Mesenchymal stem cell (in vitro differentiated cells and primary cell): ENCODE data around the gene CANT1.
A peak's percentile ranks its signal among the peaks of the same experiment; 100 is the strongest.

Experiments used
- DNase-seq: peaks from one replicate; pipeline ENCODE4 v3.0.0-alpha.2; 2013
- H2AFZ ChIP-seq: one replicate; pipeline ENCODE4 v1.6.1; 2013; ENCODE audit warnings: low read depth, mild to moderate bottlenecking, control low read depth, inconsistent platforms, low read length, moderate library complexity
- H2AK5ac ChIP-seq: 2 replicates; pipeline ENCODE4 v1.6.1; 2013; ENCODE audit warnings: low read length, moderate library complexity, mild to moderate bottlenecking, inconsistent platforms; ENCODE audit not compliant: severe bottlenecking
- H2BK120ac ChIP-seq: one replicate; pipeline ENCODE4 v1.6.1; 2013; ENCODE audit warnings: low read depth, mild to moderate bottlenecking, inconsistent platforms, low read length, moderate library complexity
- H2BK12ac ChIP-seq, 2 experiments: one replicate each; pipeline ENCODE4 v1.6.1; 2013; ENCODE audit warnings: inconsistent platforms in 2 of 2, low read length in 2 of 2, mild to moderate bottlenecking in 2 of 2, moderate library complexity in 2 of 2, control low read depth in 1 of 2
- H2BK15ac ChIP-seq: one replicate; pipeline ENCODE4 v1.6.1; 2013; ENCODE audit warnings: mild to moderate bottlenecking, low read depth, inconsistent platforms; ENCODE audit not compliant: poor library complexity, severe bottlenecking
- H2BK5ac ChIP-seq: 2 replicates; pipeline ENCODE4 v1.6.1; 2013; ENCODE audit warnings: low read depth, mild to moderate bottlenecking, low read length, control low read depth, inconsistent platforms; ENCODE audit not compliant: poor library complexity, severe bottlenecking
- H3K14ac ChIP-seq, 2 experiments: one replicate each; pipeline ENCODE4 v1.6.1; 2013; ENCODE audit warnings: inconsistent platforms in 2 of 2, low read length in 2 of 2, control low read depth in 1 of 2, mild to moderate bottlenecking in 1 of 2, moderate library complexity in 1 of 2
- H3K18ac ChIP-seq, 2 experiments: one replicate each; pipeline ENCODE4 v1.6.1; 2013; ENCODE audit warnings: inconsistent platforms in 2 of 2, low read length in 2 of 2, control low read depth in 1 of 2, low read depth in 1 of 2, mild to moderate bottlenecking in 1 of 2
- H3K23ac ChIP-seq, 2 experiments: one replicate each; pipeline ENCODE4 v1.6.1; 2013; ENCODE audit warnings: inconsistent platforms in 2 of 2, low read length in 2 of 2, mild to moderate bottlenecking in 2 of 2, moderate library complexity in 2 of 2, control low read depth in 1 of 2
- H3K27ac ChIP-seq: 2 replicates; pipeline ENCODE4 v1.5.1; 2013; ENCODE audit warnings: mild to moderate bottlenecking, moderate library complexity, low read length, control low read depth, inconsistent platforms; ENCODE audit not compliant: poor library complexity, severe bottlenecking
- H3K27me3 ChIP-seq, 2 experiments: 2 replicates each; pipeline versions ENCODE4 v1.6.1 to v1.7.0; 2013; ENCODE audit warnings: low read length in 2 of 2, mild to moderate bottlenecking in 2 of 2, moderate library complexity in 2 of 2, control low read depth in 1 of 2, inconsistent platforms in 1 of 2; ENCODE audit not compliant: control insufficient read depth in 1 of 2, insufficient read depth in 1 of 2
- H3K36me3 ChIP-seq, 2 experiments: 2 replicates each; pipeline versions ENCODE4 v1.6.1 to v1.7.0; 2013; ENCODE audit warnings: low read length in 2 of 2, control low read depth in 1 of 2, inconsistent platforms in 1 of 2, low read depth in 1 of 2, mild to moderate bottlenecking in 1 of 2; ENCODE audit not compliant: insufficient read depth in 2 of 2, control insufficient read depth in 1 of 2
- H3K4ac ChIP-seq, 2 experiments: one replicate each; pipeline ENCODE4 v1.6.1; 2013; ENCODE audit warnings: inconsistent platforms in 2 of 2, low read length in 2 of 2, mild to moderate bottlenecking in 2 of 2, moderate library complexity in 2 of 2, control low read depth in 1 of 2, low read depth in 1 of 2
- H3K4me1 ChIP-seq: 2 replicates; pipeline ENCODE4 v1.6.1; 2013; ENCODE audit warnings: low read depth, low read length, control low read depth; ENCODE audit not compliant: control insufficient read depth, insufficient read depth
- H3K4me2 ChIP-seq: 2 replicates; pipeline ENCODE4 v1.6.1; 2013; ENCODE audit warnings: low read length, mild to moderate bottlenecking, inconsistent platforms; ENCODE audit not compliant: poor library complexity, severe bottlenecking
- H3K4me3 ChIP-seq, 2 experiments: 2 replicates each; pipeline versions ENCODE4 v1.5.1 to v1.7.0; 2013; ENCODE audit warnings: low read length in 2 of 2, mild to moderate bottlenecking in 2 of 2, control low read depth in 1 of 2, low read depth in 1 of 2; ENCODE audit not compliant: insufficient read depth in 1 of 2
- H3K79me1 ChIP-seq: replicated peaks from 2 replicates; pipeline ENCODE4 v1.6.1; 2013; ENCODE audit warnings: mild to moderate bottlenecking, control low read depth, low read length, inconsistent platforms; ENCODE audit not compliant: poor library complexity, severe bottlenecking
- H3K9ac ChIP-seq: 2 replicates; pipeline ENCODE4 v1.7.0; 2013; ENCODE audit warnings: mild to moderate bottlenecking, low read length, moderate library complexity
- H3K9me3 ChIP-seq: 2 replicates; pipeline ENCODE4 v1.7.0; 2013; ENCODE audit warnings: mild to moderate bottlenecking, low read length; ENCODE audit not compliant: control insufficient read depth
- H4K8ac ChIP-seq: one replicate; pipeline ENCODE4 v1.6.1; 2013; ENCODE audit warnings: inconsistent platforms, mild to moderate bottlenecking, low read length, moderate library complexity
- H4K91ac ChIP-seq: one replicate; pipeline ENCODE4 v1.6.1; 2013; ENCODE audit warnings: mild to moderate bottlenecking, low read length, inconsistent platforms
- WGBS: methylation state at CpG from one replicate; pipeline ENCODE4 v1.1.7; 2013; ENCODE audit warnings: mixed read lengths; 5-methylcytosine and 5-hydroxymethylcytosine counted together

Gene CANT1

GRCh38 chr17:79035686-79036085 is 26.1 kb upstream of the CANT1 start:
- no peak overlapping the region for H3K14ac ChIP-seq
- no peak for DNase-seq
- no peak overlapping the region for H3K23ac ChIP-seq
- H4K8ac ChIP-seq: no peak overlapping the region
- no peak overlapping the region for H3K27ac ChIP-seq
- H3K27me3 ChIP-seq: peaks cover 0 to 9% of the 10 kb centered on the region in 2 experiments
- H2BK120ac ChIP-seq: peak overlapping the region; percentile 59
- H3K4ac ChIP-seq: peak overlapping the region in 1 of 2 experiments; percentile 17
- no peaks in the 10 kb centered on the region for H3K36me3 ChIP-seq
- H4K91ac ChIP-seq: peak overlapping the region; percentile 11
- no peaks in the 10 kb centered on the region for H3K79me1 ChIP-seq
- no peak overlapping the region for H3K4me2 ChIP-seq
- H3K18ac ChIP-seq: peak overlapping the region in 1 of 2 experiments; percentile 39
- H2AK5ac ChIP-seq: no peak overlapping the region
- no peaks in the 10 kb centered on the region for H3K9me3 ChIP-seq
- no peak overlapping the region for H2BK12ac ChIP-seq
- no peak overlapping the region for H3K9ac ChIP-seq
- peak overlapping the region; percentile 26 for H2BK15ac ChIP-seq
- no peak overlapping the region for H2AFZ ChIP-seq
- peaks cover 8% of the 10 kb centered on the region for H3K4me1 ChIP-seq
- H2BK5ac ChIP-seq: no peak overlapping the region
- H3K4me3 ChIP-seq: no peak overlapping the region
- 92% methylated on average over 6 of the region's 6 CpGs for WGBS

GRCh38 chr17:79034931-79035485 is 25.4 kb upstream of the CANT1 start:
- Histone ChIP-seq H4K8ac (no peak overlapping the region), H3K79me1 (no peaks in the 10 kb centered on the region), H2AFZ (no peak overlapping the region), H4K91ac (peak overlapping the region; percentile 14), H3K27ac (no peak overlapping the region), H2BK15ac (no peak overlapping the region), H3K9ac (no peak overlapping the region), H3K36me3 (no peaks in the 10 kb centered on the region), H3K14ac (no peak overlapping the region), H3K4me3 (no peak overlapping the region), H3K9me3 (no peaks in the 10 kb centered on the region), H3K27me3 (peaks cover 0 to 9% of the 10 kb centered on the region in 2 experiments), H3K4me2 (no peak overlapping the region), H3K4me1 (peaks cover 8% of the 10 kb centered on the region), H2BK120ac (no peak overlapping the region), H3K4ac (no peak overlapping the region), H2BK5ac (no peak overlapping the region), H3K23ac (no peak overlapping the region), H2BK12ac (peak overlapping the region in 1 of 2 experiments; percentile 82), H3K18ac (peak overlapping the region in 1 of 2 experiments; percentile 17), H2AK5ac (no peak overlapping the region)
- WGBS: 97% methylated on average over 3 of the region's 8 CpGs
- no peak for DNase-seq

DNA sequence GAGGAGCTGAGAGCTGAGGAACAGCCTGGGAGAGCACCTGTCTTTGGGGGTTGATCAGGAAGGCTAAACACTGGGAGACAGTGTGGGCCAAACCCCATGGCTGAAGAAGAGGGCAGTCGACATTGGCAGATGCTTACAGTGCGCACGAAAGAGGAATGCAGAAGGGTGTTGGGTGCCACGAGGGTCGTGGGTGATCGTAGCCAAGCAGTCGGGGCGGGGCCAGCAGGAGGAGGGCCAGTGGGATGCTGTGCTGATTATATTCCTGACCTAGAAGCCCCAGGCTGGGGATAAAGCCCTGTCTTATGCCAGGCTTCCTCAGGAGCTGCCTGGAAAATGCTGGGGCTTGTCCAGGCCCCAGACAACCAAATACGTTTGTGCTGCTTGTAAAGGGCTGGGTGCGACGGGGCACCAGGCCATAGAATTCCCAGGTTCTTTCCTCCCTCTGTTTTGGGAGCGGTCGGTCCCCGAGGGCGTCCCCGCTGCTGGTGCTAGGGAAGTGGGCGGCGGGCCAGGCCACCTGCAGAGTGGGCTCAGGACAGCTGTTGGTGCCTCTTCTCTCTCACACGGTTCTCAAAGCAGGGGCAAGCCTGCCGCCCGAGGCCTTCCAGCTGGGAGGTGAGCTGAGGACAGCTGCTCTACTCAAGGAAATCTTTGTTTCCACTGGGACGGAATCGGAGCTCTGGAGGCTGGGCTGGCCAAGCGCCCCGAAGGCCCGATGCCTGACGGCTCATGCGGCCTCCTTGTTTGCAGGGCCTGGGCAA is 24.4 kb upstream of the CANT1 start:
- no peak overlapping the region for H2AFZ ChIP-seq
- H2BK5ac ChIP-seq: no peak overlapping the region
- no peak overlapping the region for H2BK15ac ChIP-seq
- H2BK120ac ChIP-seq: no peak overlapping the region
- peak overlapping the region; percentile 27 for H3K9ac ChIP-seq
- no peak overlapping the region for H3K14ac ChIP-seq
- H3K27me3 ChIP-seq: peaks cover under 1 to 15% of the 10 kb centered on the region in 2 experiments
- H3K9me3 ChIP-seq: no peaks in the 10 kb centered on the region
- no peak overlapping the region for H3K4me2 ChIP-seq
- H4K8ac ChIP-seq: no peak overlapping the region
- H3K23ac ChIP-seq: no peak overlapping the region
- H2AK5ac ChIP-seq: no peak overlapping the region
- peak overlapping the region in 1 of 2 experiments; percentile 2 for H3K4ac ChIP-seq
- H2BK12ac ChIP-seq: no peak overlapping the region
- no peak overlapping the region for H4K91ac ChIP-seq
- H3K4me1 ChIP-seq: peaks cover 8% of the 10 kb centered on the region
- no peak for DNase-seq
- no peaks in the 10 kb centered on the region for H3K79me1 ChIP-seq
- WGBS: 89% methylated on average over 28 of the region's 28 CpGs
- H3K18ac ChIP-seq: no peak overlapping the region
- no peak overlapping the region for H3K27ac ChIP-seq
- no peak overlapping the region for H3K4me3 ChIP-seq
- H3K36me3 ChIP-seq: no peaks in the 10 kb centered on the region

GRCh38 chr17:79033046-79033616 is 23.6 kb upstream of the CANT1 start:
- no peak overlapping the region for H2BK15ac ChIP-seq
- H2AK5ac ChIP-seq: no peak overlapping the region
- peaks cover 2 to 23% of the 10 kb centered on the region in 2 experiments for H3K27me3 ChIP-seq

More at GRCh38 chr17:79033046-79033616, 23.6 kb upstream of the CANT1 start:
- no peak overlapping the region for H3K14ac ChIP-seq
- no peak overlapping the region for H4K91ac ChIP-seq
- no peak overlapping the region for H3K18ac ChIP-seq
- no peaks in the 10 kb centered on the region for H3K79me1 ChIP-seq
- H2BK12ac ChIP-seq: no peak overlapping the region
- no peaks in the 10 kb centered on the region for H3K9me3 ChIP-seq
- no peak for DNase-seq
- H2BK5ac ChIP-seq: no peak overlapping the region
- no peak overlapping the region for H3K4me2 ChIP-seq
- no peak overlapping the region for H3K27ac ChIP-seq
- 90% methylated on average over 9 of the region's 9 CpGs for WGBS
- no peak overlapping the region for H3K4ac ChIP-seq
- no peak overlapping the region for H3K23ac ChIP-seq
- H3K9ac ChIP-seq: no peak overlapping the region
- no peak overlapping the region for H2BK120ac ChIP-seq
- no peaks in the 10 kb centered on the region for H3K36me3 ChIP-seq
- H4K8ac ChIP-seq: no peak overlapping the region
- H2AFZ ChIP-seq: no peak overlapping the region
- no peak overlapping the region for H3K4me3 ChIP-seq
- H3K4me1 ChIP-seq: peaks cover 14% of the 10 kb centered on the region
